Mononuclear cell (primary cell): ENCODE results near the gene TP53BP2. TPM values are rescaled to one million over a fixed set of nuclear protein-coding genes. Genes with fewer than 3 reads are reported as not detected.
"Not testable (repeated sequence)": the region's sequence is repeated elsewhere in the genome, so short reads cannot be mapped to it uniquely, and the experiment has no call there.

Experiments used
- H3K27me3 ChIP-seq: 2 replicates; pipeline ENCODE4 v1.6.0; 2011; ENCODE audit warnings: low read length, control low read depth; ENCODE audit not compliant: insufficient read depth
- H3K4me1 ChIP-seq: 2 replicates; pipeline ENCODE4 v1.5.1; 2011; ENCODE audit warnings: mild to moderate bottlenecking, low read length, control low read depth; ENCODE audit not compliant: insufficient read depth
- H3K4me3 ChIP-seq: 2 replicates; pipeline ENCODE4 v1.5.1; 2011; ENCODE audit warnings: mild to moderate bottlenecking, low read length, moderate library complexity
- H3K9me3 ChIP-seq: 2 replicates; pipeline ENCODE4 v1.5.1; 2011; ENCODE audit warnings: low read depth, mild to moderate bottlenecking, control low read depth, low read length
- total RNA-seq: library from RNA; depleted of rRNA; stranded (reverse); fragments of >200 nt; gene quantifications from one replicate; pipeline ENCODE4 v1.2.3, GENCODE V29; 2012

TP53BP2 gene
- total RNA-seq, 1 donor, result 117 TPM

DNA sequence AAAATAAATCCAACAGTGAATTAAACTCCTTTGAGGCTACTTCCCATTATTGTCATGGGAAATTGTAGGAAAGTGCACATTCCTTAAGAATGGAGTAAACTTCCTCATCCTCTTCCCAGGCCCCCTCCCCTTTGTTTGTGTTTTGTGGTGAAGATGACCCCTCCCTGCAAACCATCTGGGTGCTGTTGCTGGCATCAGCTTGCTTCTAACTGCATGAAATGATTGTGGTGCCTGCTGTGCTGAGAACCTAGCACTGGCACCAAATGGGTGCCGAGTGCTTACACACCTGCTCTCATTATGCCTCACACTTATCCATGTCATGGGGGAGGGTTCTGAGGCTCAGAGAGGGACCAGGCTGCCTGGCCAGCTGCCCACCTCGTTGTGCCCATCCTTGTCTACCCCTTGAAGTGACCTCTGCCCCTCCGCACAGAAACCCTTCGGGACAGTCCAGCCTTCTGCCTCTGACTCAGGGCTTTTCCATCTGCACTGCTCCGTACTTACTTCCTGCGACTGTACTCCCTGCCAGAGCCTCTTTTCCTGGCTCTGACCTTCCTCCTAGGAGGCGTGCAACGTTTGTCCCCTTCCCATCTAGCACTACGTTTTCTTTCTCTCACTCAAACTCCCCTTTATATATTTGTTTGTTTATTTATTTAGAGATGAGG is 102.8 kb downstream of the TP53BP2 start:
- H3K4me3 ChIP-seq, result no peak overlapping the region
- H3K4me1 ChIP-seq, result peaks cover 3% of the 10 kb centered on the region
- no peaks in the 10 kb centered on the region for H3K9me3 ChIP-seq
- no peaks in the 10 kb centered on the region for H3K27me3 ChIP-seq

DNA sequence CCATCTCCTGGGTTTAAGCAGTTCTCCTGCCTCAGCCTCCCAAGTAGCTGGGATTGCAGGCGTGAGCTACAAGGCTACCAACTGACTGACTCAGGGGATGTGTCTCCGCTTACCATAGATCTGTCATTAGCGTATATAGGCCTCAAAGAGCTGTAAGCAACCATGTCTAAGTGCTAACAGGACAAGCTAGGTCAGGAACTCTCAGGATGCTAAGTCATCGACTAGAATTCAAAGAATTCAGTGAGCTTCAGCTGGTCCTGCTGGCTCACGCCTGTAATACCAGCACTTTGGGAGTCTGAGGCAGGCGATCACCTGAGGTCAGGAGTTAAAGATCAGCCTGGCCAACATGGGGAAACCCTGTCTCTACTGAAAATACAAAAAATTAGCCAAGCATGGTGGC is 103.9 kb downstream of the TP53BP2 start:
- Histone ChIP-seq H3K4me3 (no peak overlapping the region), H3K9me3 (no peaks in the 10 kb centered on the region), H3K4me1 (no peaks in the 10 kb centered on the region)

DNA sequence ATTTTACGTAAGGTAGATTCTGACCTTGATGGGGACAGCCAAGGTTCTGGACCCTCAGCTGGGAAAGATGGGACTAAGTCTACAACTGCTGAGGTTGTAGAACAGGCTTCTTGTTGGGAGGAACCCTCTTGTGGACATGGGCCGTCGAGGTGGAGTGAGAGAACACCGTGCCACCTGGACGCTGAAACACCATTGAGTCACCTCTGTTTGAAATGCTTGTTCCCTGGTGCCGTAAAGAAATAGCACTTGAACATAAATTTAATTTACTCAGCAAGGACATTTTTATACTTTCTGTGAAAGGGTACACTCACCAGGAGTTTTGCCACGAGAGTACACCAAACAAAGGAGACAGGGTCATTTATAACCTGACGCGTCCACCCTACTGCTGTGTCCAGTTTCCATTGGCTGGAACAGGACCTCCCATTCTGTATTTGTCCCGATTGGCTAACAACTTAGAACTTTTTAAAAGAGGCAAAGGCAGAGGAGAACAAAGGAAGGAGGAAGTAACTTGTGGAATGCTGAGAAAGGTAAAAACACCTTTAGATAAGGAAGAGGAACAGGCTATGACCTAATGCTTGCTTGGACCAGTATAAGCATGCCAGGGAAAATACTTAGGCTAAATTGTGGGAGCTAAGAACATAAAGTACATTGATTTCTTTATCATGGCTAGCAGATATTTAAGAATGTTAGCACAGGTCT is 105.6 kb downstream of the TP53BP2 start:
- H3K4me1 ChIP-seq, H3K4me3 ChIP-seq, H3K9me3 ChIP-seq, H3K27me3 ChIP-seq: not testable (repeated sequence)

More for the DNA sequence above, 103.9 kb downstream of the TP53BP2 start:
- H3K27me3 ChIP-seq, result no peaks in the 10 kb centered on the region

DNA sequence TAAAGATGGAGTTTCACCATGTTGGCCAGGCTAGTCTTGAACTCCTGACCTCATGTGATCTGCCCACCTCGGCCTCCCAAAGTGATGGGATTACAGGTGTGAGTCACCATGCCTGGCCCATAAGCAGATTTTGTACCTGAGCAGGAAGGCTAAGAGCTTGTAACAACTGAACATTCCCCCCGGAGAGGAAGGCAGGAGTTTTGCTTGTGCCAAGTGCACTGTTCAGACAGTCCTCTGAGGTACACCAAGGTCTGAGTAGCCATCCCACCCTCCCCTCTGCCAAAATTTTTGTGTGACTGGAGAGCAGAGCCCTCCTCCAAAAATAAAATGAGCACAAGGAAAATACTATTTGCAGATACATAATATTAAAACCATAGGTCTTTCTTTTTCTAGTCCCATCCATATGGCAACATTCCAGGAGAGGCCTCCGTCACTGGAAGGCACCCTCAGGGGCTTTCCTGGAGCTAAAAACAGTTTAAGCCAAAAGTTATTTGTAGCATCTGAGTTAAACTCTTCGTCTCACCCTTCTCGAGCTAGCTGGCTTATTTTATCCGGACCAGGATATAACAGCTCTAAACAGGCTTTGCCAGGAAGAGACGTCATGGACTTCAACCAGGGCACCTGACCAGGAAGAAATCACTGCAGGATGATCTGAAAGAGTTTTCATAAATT is 106.2 kb downstream of the TP53BP2 start:
- Histone ChIP-seq H3K27me3 (no peaks in the 10 kb centered on the region), H3K4me3 (no peak overlapping the region), H3K4me1 (no peaks in the 10 kb centered on the region), H3K9me3 (no peaks in the 10 kb centered on the region)

DNA sequence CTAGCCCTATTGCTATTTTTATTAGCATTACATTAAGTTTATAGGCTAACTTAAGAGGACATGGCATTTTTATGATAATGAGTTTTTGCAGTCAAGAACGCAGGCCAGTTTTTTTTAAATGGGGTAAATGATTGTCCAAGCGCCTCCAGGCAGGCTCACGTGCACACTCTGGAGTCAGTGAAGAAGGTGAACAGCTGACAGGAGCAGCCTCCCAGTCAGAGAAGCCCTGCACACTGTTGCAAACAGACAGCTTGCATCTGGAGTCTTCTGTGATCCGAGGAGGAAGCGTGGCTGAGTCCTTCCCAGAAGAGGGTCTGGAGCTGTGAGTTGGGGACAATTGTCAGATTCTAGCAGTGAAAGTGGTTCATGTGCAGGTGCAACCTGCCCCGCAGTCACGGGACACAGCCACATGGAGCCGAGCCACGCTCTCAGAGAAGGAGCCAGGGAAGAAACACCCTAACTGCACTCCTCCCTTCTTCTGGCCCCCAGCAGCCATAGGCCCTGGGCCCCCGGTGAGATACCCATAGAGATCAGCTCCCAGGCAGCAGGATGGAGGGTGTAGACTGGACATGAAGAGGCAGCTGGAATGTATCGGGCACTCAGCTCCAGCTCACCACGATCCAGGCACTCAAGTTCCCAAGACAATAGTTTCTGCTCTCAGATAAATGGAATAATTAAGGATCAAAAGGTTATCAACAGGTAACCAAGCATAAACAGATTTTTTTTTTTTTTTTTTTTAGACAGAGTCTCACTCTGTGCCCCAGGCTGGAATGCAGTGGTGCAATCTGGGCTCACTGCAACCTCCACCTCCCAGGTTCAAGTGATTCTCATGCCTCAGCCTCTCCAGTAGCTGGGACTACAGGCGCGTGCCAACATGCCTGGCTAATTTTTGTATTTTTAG is 107.0 kb downstream of the TP53BP2 start:
- no peaks in the 10 kb centered on the region for H3K9me3 ChIP-seq
- no peaks in the 10 kb centered on the region for H3K4me1 ChIP-seq
- H3K27me3 ChIP-seq, result no peaks in the 10 kb centered on the region
- H3K4me3 ChIP-seq, result no peak overlapping the region

DNA sequence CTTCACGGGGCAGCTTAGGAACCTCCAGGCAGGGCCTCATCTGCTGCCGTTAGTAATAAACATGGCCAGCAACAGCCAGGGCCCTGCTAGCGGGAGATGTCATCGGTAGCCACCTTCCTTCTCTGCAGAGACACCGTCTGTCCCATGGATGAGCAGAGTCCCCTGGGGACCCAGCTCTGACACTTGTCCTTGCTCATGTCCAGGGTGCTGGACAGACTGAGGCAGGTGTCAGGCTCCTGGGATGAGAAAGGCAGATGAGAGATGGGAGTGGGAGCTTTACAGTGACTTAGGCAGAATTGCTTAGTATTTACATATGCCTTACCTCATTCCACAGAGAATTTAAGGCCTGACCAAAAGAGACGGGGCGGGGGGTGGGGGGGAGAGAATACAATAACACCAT is 108.4 kb downstream of the TP53BP2 start:
- Histone ChIP-seq H3K27me3 (no peaks in the 10 kb centered on the region), H3K9me3 (no peaks in the 10 kb centered on the region), H3K4me1 (no peaks in the 10 kb centered on the region), H3K4me3 (no peak overlapping the region)

DNA sequence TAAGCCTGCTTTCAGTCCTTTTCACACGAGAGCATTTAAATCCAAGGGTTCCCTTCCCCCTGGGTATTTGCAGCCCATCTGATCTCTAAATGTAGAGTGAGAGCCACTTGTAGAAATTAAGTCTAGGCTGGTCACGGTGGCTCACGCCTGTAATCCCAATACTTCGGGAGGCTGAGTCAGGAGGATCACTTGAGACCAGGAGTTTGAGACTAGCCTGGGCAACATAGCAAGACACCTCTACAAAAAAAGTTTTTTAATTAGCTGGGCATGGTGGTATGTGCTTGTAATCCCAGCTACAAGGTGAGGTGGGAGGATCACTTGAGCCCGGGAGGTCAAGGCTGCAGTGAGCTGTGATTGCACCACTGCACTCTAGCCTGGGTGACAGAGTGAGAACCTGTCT is 109.1 kb downstream of the TP53BP2 start:
- not testable (repeated sequence) for H3K4me1 ChIP-seq, H3K4me3 ChIP-seq, H3K9me3 ChIP-seq

DNA sequence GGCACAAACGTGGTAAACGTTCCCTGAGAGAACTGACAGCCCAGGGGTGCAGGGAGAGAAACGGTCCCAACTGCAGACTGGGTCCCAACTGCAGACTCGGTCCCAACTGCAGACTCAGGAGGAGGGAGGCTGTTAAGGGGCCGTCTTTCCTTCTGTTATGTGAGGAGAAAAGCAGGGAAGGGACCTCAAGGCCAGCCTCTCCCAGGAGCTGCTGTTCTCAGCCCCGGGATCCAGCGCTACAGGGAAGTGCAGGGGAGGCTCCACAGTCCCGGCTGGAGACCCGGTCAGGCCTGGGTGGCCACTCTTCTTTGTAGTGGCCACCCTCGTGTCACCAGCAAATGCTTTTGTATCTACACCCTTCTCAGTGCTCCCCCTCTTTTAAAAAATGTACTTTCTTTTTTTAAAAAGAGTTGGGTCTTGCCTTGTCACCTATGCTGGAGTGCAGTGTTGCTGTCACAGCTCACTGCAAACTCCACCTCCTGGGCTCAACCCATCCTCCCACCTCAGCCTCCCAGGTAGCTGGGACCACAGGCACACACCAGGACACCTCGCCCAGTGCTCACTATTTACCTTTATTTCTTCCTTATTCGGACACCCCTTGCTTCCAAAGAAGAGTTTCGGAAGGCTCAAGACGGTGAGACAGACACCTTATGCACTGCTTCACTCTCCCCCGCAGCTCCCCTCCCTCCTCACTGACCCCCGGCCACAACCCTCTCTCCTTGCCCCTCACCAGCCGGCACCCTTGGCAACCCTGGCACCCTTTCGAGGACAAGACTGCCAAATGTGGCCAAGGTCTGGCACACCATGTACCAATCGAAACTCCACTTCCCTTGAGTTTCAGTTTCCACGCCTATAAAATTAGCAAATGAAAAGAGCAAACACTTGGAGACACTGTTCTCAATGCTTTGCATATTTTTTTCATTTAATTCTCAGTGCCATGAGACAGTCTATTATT is 111.6 kb downstream of the TP53BP2 start:
- H3K4me1 ChIP-seq, result peaks cover 8% of the 10 kb centered on the region
- H3K9me3 ChIP-seq, result no peaks in the 10 kb centered on the region
- no peaks in the 10 kb centered on the region for H3K27me3 ChIP-seq
- no peak overlapping the region for H3K4me3 ChIP-seq

More for the DNA sequence above, 109.1 kb downstream of the TP53BP2 start:
- H3K27me3 ChIP-seq, result not testable (repeated sequence)

DNA sequence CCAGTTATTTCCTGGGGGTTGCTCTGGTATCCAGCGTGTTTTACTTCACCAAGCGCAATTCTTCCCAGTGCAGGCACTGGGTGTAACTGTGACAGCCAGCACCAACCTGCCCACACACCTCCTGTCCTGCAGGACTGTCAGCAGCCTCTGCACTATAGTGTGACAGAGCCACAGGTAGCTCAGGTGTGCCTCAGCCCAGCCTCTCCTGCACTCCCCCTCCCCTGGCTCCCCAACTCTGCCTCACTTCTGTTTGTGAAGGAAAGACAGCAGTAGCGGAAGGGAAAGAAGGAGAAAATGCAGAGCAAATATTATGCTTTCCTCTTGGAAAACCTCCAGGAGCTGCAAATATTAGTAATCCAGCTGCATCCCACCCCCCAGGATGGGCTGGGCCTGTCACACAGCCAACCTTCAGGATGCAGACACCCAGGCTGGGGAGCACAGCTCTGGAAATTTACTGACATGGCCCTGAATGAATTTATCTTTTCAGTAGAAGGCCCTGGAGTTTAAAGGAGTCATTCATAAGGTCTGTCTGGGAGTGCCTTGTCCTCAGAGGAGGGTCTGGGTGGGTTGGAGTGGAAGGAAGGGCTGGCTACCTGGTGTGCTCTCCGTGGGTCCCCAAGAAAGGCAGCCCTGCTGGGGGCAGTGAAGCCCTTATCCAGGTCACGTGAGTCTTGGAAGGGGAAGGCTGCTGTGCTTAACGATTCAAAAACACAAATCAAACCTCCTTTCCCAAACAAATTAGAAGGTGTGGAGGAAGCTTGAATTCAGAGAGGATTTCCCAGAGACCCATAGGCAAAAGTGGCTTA is 112.6 kb downstream of the TP53BP2 start:
- no peaks in the 10 kb centered on the region for H3K27me3 ChIP-seq
- H3K9me3 ChIP-seq, result no peaks in the 10 kb centered on the region
- H3K4me1 ChIP-seq, result peaks cover 11% of the 10 kb centered on the region
- H3K4me3 ChIP-seq, result no peak overlapping the region

DNA sequence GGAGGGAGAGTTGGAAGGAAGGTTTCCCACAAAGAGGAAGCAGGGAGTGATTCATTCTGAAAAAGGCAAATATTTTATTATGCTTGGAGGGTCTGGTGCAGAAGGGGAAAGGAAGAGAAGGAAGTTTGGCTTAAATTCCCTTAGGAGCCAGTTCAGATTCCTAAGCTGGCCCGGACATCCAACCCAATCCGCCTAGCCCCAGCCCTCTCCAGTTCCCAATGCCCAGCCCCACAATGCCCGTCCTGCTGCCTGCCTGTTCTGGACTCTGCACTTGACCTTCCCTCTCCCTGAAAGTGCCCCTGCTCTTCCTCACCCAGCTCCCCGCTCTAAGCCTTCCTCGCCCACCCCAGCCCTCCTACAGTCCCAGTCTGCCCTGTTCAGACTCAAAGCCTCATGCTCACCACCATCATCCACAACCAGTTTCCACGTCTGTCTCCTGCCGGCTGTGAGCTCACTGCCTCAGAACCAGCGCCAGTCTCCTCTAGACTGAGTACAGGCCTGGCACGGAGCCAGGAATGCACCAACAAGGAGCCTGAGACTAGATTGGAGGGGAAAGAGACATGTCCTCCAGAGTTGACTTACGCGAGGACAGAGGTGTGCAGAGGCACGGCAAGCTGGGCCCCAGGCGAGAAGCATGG is 114.5 kb downstream of the TP53BP2 start:
- Histone ChIP-seq H3K27me3 (no peaks in the 10 kb centered on the region), H3K4me3 (no peak overlapping the region), H3K4me1 (peaks cover 26% of the 10 kb centered on the region), H3K9me3 (no peaks in the 10 kb centered on the region)

DNA sequence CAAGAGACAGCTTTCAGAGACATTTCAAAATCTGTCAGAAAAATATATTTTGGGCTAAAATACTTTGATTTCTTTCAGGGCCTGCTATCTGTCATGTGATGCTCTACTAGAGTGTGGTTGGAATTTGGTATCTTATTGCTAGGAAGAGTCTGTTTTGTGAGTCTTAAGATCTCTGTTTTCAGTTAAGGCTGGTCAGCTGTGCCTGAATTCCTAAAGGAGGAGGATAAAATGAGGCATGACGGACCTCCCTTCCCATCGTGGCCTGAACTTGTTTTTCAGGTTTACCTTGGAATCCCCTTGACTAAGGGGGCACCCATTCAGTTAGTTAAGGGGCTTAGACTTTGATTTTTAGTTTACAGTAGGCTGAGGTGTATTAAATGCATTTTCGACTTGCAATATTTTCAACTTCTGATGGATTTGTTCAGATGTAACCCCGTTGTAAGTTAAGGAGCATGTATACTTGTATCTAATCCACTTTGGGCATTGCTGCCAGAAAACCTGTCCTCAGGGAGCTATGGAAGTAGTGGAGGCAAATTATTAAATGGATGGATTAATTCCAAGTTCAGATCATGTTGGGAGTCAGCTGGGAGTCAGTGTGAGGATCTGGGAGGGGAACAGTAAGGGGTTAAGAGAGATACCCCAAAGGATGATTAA is 115.1 kb downstream of the TP53BP2 start:
- Histone ChIP-seq H3K4me3 (no peak overlapping the region), H3K4me1 (peaks cover 33% of the 10 kb centered on the region), H3K9me3 (no peaks in the 10 kb centered on the region), H3K27me3 (no peaks in the 10 kb centered on the region)

DNA sequence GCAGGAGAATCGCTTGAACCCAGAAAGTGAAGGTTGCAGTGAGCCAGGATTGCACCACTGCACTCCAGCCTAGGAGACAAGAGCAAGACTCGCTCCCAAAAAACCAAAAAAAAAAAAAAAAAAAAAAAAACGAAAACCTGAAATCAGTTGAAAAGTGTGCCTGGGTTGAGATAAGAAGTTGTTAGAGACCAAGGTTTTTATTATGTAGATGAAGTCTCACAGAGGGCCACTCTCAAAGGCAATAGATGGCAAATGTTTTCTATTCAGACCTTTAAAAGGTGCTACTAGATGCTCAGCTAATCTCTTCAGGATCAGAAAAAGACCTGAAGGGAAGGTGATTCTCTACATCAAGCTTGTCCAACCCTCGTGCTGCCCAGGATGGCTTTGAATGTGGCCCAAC is 115.8 kb downstream of the TP53BP2 start:
- Histone ChIP-seq H3K4me3 (no peak overlapping the region), H3K27me3 (no peaks in the 10 kb centered on the region), H3K9me3 (no peaks in the 10 kb centered on the region), H3K4me1 (peaks cover 39% of the 10 kb centered on the region)
